Cardiac septum (tissue), 1 donor: ENCODE results near the gene FLT1. TPM values are rescaled to one million over a fixed set of nuclear protein-coding genes. Genes with fewer than 3 reads are reported as not detected.

ENCODE experiments used
- DNase-seq: peaks from one replicate; pipeline ENCODE4 v3.0.0-alpha.2; 2020; ENCODE audit warnings: low spot score
- intact Hi-C: fragments of 100-400 bp; cut with DNase I; formaldehyde crosslinking; loops from one replicate; pipeline ENCODE4 v1.14.0; 2022
- total RNA-seq: library from RNA; stranded (reverse); fragmentation: NEBNext Ultra II Directional; extraction: Animal tissue kit (Norgen Biotek cat#: 25700); gene quantifications from one replicate; pipeline ENCODE4 v1.2.1, GENCODE V29; 2021
- donor health status: DM: no; HTN: no; CAD: no.

FLT1 gene
- total RNA-seq, 1 donor from 2014 or later = 53.4 TPM

GRCh38 chr13:28373810-28374209 lies 121.1 kb downstream of the FLT1 start:
- intact Hi-C loops = no loop called here
- DNase-seq = no peak

GRCh38 chr13:28370448-28370847 lies 124.5 kb downstream of the FLT1 start:
- intact Hi-C loops = no loop called here
- no peak for DNase-seq

- DNase-seq = no peak
- intact Hi-C loops = no loop called here
Observed at GRCh38 chr13:28358708-28359107, 136.2 kb downstream of the FLT1 start.

- intact Hi-C loops = no loop called here
- DNase-seq = no peak
Observed at GRCh38 chr13:28357911-28358433, 137.0 kb downstream of the FLT1 start.

GRCh38 chr13:28357247-28357825 lies 137.6 kb downstream of the FLT1 start:
- no peak for DNase-seq
- intact Hi-C loops = no loop called here

GRCh38 chr13:28356561-28357021 lies 138.3 kb downstream of the FLT1 start:
- no peak for DNase-seq
- intact Hi-C loops = no loop called here

GRCh38 chr13:28355822-28356371 lies 139.0 kb downstream of the FLT1 start:
- intact Hi-C loops = no loop called here
- DNase-seq = no peak

- intact Hi-C loops = no loop called here
- no peak for DNase-seq
Observed at GRCh38 chr13:28355046-28355821, 139.7 kb downstream of the FLT1 start.

- no peak for DNase-seq
- intact Hi-C loops = no loop called here
Observed at GRCh38 chr13:28353679-28354078, 141.2 kb downstream of the FLT1 start.

- intact Hi-C loops = no loop called here
- peak; percentile 79 for DNase-seq
Observed at GRCh38 chr13:28349907-28350654, 144.8 kb downstream of the FLT1 start.

- no peak for DNase-seq
- intact Hi-C loops = no loop called here
Observed at GRCh38 chr13:28349371-28349770, 145.6 kb downstream of the FLT1 start.

- DNase-seq = no peak
- intact Hi-C loops = no loop called here
Observed at GRCh38 chr13:28347456-28348371, 147.2 kb downstream of the FLT1 start.

- no peak for DNase-seq
- intact Hi-C loops = no loop called here
Observed at GRCh38 chr13:28346154-28346553, 148.8 kb downstream of the FLT1 start.

GRCh38 chr13:28344163-28344562 lies 150.8 kb downstream of the FLT1 start:
- DNase-seq = no peak
- intact Hi-C loops = no loop called here

GRCh38 chr13:28342251-28342650 lies 152.7 kb downstream of the FLT1 start:
- intact Hi-C loops = no loop called here
- no peak for DNase-seq

GRCh38 chr13:28340272-28340793 lies 154.6 kb downstream of the FLT1 start:
- intact Hi-C loops = no loop called here
- DNase-seq = no peak

GRCh38 chr13:28339419-28339818 lies 155.5 kb downstream of the FLT1 start:
- intact Hi-C loops = loop anchor here (5.0 kb wide), 1 partner anchor 68 kb away; no protein-coding TSS in a partner anchor
- DNase-seq = no peak

GRCh38 chr13:28338742-28339141 lies 156.2 kb downstream of the FLT1 start:
- DNase-seq = no peak
- intact Hi-C loops = loop anchor here (5.0 kb wide), 1 partner anchor 69 kb away; no protein-coding TSS in a partner anchor
